C4-2B (cell line): ENCODE measurements around the gene XPO5.

Source experiments
- CTCF ChIP-seq: fragments of 450-650 bp; conservative IDR thresholded peaks from 2 replicates; pipeline ENCODE4 v1.5.1; 2017; ENCODE audit warnings: mild to moderate bottlenecking
- ZFX ChIP-seq: fragments of 450-650 bp; IDR thresholded peaks from 2 replicates; pipeline ENCODE4 v1.6.1; 2017

GRCh38 chr6:43497129-43497396 lies 78.8 kb downstream of the XPO5 start:
- TF ChIP-seq CTCF, result no peak
- TF ChIP-seq ZFX, result no peak
